SJSA1 (cell line): ENCODE measurements around the gene ZDHHC8. TPM values are rescaled to one million over a fixed set of nuclear protein-coding genes. Genes with fewer than 3 reads are reported as not detected.

Source experiments
- DNase-seq, 2 experiments: peaks; one replicate each; pipeline ENCODE4 v3.0.0-alpha.2; 2015 to 2020; ENCODE audit warnings: low spot score in 2 of 2, low read depth in 1 of 2
- H3K27ac ChIP-seq: fragments of 250-450 bp; sonication (Bioruptor Pico); 2 replicates; pipeline ENCODE4 v1.5.1; 2020; ENCODE audit warnings: mild to moderate bottlenecking, moderate library complexity
- H3K27me3 ChIP-seq: fragments of 250-450 bp; sonication (Bioruptor Pico); replicated peaks from 2 replicates; pipeline ENCODE4 v1.5.1; 2020; ENCODE audit warnings: mild to moderate bottlenecking, moderate library complexity
- H3K36me3 ChIP-seq: fragments of 250-450 bp; sonication (Bioruptor Pico); 2 replicates; pipeline ENCODE4 v1.5.1; 2020; ENCODE audit warnings: mild to moderate bottlenecking
- H3K4me1 ChIP-seq: fragments of 250-450 bp; sonication (Bioruptor Pico); replicated peaks from 2 replicates; pipeline ENCODE4 v1.6.1; 2021; ENCODE audit warnings: mild to moderate bottlenecking
- H3K4me3 ChIP-seq: fragments of 250-450 bp; sonication (Bioruptor Pico); 2 replicates; pipeline ENCODE4 v1.5.1; 2020; ENCODE audit warnings: mild to moderate bottlenecking
- H3K9me3 ChIP-seq: fragments of 250-450 bp; sonication (Bioruptor Pico); replicated peaks from 2 replicates; pipeline ENCODE4 v1.5.1; 2020; ENCODE audit warnings: mild to moderate bottlenecking
- total RNA-seq: library from RNA; depleted of rRNA; stranded (reverse); fragments of >200 nt; shearing (Covaris generic); gene quantifications from 2 replicates; pipeline ENCODE4 v1.2.3, GENCODE V29; 2014

Gene ZDHHC8
- total RNA-seq, 1 experiment from 2014 or later, result 9.0 TPM

DNA sequence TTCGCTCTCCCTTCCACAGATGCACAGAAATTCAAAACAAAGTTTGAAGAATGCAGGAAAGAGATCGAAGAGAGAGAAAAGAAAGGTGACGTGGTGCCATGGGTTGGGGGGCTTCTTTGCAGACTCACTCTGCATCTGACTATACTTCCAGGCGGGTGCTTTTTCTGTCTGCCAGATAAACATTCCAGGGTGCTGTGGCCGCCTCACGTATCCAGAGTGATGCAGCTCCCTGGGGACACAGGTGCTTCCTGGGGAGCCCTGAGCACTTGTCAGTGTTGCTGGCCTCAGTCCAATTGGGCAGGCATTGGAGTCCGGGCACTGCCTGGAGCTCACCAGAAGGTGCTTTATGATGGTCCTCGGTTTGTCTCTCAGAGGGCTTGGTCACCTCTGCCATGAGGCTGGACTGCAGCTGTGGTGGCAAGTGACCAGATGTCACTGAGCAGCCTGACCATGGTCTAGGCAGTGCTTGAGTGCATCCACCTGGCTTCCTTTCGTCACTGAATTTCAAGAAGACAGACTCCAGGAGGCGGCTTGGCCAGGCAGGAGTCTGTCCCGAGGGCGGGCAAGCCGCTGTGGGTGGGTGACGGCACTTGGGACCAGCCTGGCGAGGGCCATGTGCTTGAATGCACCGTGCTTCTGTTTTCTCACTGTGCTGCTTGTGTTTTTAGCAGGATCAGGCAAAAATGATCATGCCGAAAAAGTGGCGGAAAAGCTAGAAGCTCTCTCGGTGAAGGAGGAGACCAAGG, 5.1 kb upstream of the ZDHHC8 start:
- DNase-seq, result no peak
- Histone ChIP-seq H3K27ac (no peak overlapping the region), H3K4me1 (no peaks in the 10 kb centered on the region; the same call in 1 of the 2 replicates), H3K9me3 (no peaks in the 10 kb centered on the region), H3K27me3 (no peaks in the 10 kb centered on the region), H3K36me3 (peaks cover 61% of the 10 kb centered on the region), H3K4me3 (no peak overlapping the region)

- H3K9me3 ChIP-seq, result no peaks in the 10 kb centered on the region
- no peak overlapping the region for H3K27ac ChIP-seq
- no peaks in the 10 kb centered on the region for H3K27me3 ChIP-seq
- peaks cover 56% of the 10 kb centered on the region for H3K36me3 ChIP-seq
- DNase-seq, result no peak
- peaks cover 5% of the 10 kb centered on the region for H3K4me1 ChIP-seq
- H3K4me3 ChIP-seq, result no peak overlapping the region
Observed at GRCh38 chr22:20127318-20127868, 4.2 kb upstream of the ZDHHC8 start.

- H3K4me3 ChIP-seq, result no peak overlapping the region
- peaks cover 55% of the 10 kb centered on the region for H3K36me3 ChIP-seq
- H3K27me3 ChIP-seq, result no peaks in the 10 kb centered on the region
- peaks cover 11% of the 10 kb centered on the region for H3K4me1 ChIP-seq
- H3K27ac ChIP-seq, result no peak overlapping the region
- DNase-seq, result no peak
- no peaks in the 10 kb centered on the region for H3K9me3 ChIP-seq
Observed at GRCh38 chr22:20127869-20128618, 3.6 kb upstream of the ZDHHC8 start.

- Histone ChIP-seq H3K9me3 (no peaks in the 10 kb centered on the region), H3K27me3 (no peaks in the 10 kb centered on the region), H3K36me3 (peaks cover 53% of the 10 kb centered on the region), H3K4me1 (peaks cover 12% of the 10 kb centered on the region), H3K27ac (no peak overlapping the region), H3K4me3 (no peak overlapping the region)
- no peak for DNase-seq
Observed at GRCh38 chr22:20128619-20128901, 3.0 kb upstream of the ZDHHC8 start.

- Histone ChIP-seq H3K9me3 (no peaks in the 10 kb centered on the region), H3K36me3 (peaks cover 47% of the 10 kb centered on the region), H3K4me3 (no peak overlapping the region), H3K4me1 (peaks cover 12% of the 10 kb centered on the region), H3K27me3 (no peaks in the 10 kb centered on the region), H3K27ac (no peak overlapping the region)
- DNase-seq, result no peak
Observed at GRCh38 chr22:20128902-20129746, 2.5 kb upstream of the ZDHHC8 start.

DNA sequence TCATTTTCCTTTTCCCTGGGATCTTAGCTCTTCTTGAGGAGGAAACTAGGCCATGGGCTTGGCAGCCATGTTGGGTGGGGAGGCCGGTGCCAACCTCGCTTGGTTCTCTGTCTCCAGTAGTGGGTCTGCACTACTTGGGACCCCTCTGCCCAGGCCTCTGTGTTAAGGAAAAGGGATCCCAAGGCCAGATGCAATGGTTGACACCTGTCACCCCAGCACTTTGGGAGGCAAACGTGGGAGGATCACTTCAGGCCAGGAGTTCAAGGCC, 1.9 kb upstream of the ZDHHC8 start:
- Histone ChIP-seq H3K4me1 (peaks cover 12% of the 10 kb centered on the region), H3K27me3 (no peaks in the 10 kb centered on the region), H3K9me3 (no peaks in the 10 kb centered on the region), H3K27ac (no peak overlapping the region), H3K4me3 (no peak overlapping the region), H3K36me3 (peaks cover 42% of the 10 kb centered on the region)
- no peak for DNase-seq

DNA sequence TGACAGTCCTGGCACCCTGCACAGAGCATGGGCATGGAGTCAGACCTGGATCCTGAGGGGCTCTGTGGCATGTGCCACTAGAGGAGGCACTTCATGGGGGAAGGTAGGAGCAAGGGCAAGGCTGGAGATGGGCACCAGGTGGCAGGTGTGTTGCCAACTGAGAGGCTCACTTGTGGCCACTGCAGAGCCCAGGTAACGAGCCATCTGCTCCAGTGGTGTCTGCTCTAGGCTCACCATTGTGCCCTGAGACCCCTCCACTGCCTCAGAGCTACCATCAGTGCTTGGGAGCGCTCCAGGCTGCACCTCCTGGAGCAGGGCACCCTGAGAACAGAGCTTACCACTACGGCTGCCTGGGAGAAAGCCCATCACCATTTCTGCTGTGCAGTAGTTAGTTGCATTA, 1.3 kb upstream of the ZDHHC8 start:
- Histone ChIP-seq H3K4me3 (no peak overlapping the region), H3K9me3 (no peaks in the 10 kb centered on the region), H3K36me3 (peaks cover 35% of the 10 kb centered on the region), H3K27me3 (no peaks in the 10 kb centered on the region), H3K4me1 (peaks cover 12% of the 10 kb centered on the region), H3K27ac (no peak overlapping the region)
- no peak for DNase-seq

DNA sequence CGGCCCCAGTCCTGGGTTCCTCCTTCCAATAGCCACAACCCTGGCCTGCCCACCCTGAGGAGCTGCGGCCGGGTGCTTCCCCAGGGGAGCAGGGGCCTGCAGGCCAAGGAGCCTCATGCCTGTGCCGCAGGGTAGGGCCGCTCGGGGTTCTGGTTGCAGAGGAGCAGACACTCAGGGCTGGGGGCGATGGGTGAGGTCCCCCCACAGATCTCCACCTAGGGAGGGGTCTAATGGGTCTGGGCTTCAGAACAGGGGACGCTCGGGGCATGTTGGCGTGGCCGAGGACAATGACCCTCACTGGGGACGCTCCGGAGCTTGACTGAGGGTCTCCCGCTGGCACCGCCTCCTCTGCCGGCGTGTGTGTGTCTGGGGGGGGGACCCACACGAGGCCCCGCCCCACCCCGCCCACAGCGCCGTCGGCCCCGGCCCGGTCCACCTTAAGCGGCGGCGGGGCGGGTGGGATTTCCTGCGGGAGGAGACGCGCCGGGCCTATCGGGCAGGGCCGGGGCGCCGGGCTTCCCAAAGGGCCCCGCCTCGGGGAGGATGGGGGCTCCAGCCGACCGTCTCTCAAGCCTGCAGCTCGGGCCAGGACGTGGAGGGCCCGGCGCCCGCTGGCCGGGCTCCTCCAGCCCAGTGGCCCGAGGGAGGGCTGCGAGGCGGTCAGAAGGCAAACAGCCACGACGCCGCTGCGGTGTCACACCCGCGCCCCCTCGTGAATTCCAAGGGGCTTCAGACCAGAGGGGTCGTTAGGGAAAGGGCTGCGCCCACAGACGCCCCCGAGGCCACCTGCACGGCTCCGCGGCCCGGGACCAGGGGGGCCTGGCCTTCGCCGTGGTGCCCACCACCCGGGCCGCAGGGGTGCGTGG, 640 bp upstream of the ZDHHC8 start:
- Histone ChIP-seq H3K4me3 (peak overlapping the region; percentile 92), H3K27me3 (no peaks in the 10 kb centered on the region), H3K36me3 (peaks cover 29% of the 10 kb centered on the region), H3K4me1 (peaks cover 12% of the 10 kb centered on the region), H3K9me3 (no peaks in the 10 kb centered on the region), H3K27ac (peak overlapping the region; percentile 45)
- DNase-seq, result peak; percentile 64 to 85

DNA sequence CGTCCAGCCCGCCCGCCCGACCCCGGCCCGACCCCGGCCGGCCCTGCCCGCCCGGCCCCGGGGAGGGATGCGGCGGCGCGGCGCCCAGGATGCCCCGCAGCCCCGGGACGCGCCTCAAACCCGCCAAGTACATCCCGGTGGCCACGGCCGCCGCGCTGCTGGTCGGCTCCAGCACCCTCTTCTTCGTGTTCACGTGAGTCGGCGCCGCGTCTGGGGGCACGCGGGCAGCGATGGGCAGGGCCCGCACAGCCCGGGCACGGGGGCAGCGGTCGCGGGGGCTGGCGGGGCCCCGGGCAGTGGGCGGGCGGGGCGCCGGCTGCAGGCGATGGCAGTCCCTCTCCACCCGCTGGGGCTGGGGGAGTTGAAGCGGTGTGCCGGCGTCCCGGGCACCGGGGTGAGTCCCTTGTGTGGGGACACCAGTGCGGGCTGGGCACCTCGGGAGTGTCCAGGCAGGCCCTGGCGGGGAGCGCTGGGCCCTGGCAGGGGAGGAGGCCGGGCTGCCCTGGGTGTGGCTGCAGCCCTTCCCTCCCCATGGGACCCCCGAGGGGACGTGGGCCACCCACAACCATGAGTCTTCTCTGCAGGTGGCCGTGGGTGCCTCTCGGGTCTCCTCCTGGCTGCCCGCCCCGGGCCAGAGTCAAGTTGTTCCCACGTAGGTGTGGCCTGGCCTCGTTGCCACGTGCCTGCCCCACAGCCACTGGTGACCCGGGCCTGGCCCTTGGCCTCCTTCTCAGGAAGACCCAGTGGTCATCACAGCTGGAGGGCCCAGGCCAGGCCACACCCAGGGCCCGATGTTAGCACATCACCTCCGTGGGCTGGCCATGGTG, 468 bp downstream of the ZDHHC8 start:
- Histone ChIP-seq H3K36me3 (peaks cover 19% of the 10 kb centered on the region), H3K4me1 (peaks cover 12% of the 10 kb centered on the region), H3K27ac (no peak overlapping the region), H3K9me3 (no peaks in the 10 kb centered on the region), H3K4me3 (peak overlapping the region; percentile 92), H3K27me3 (no peaks in the 10 kb centered on the region)
- DNase-seq, result no peak

DNA sequence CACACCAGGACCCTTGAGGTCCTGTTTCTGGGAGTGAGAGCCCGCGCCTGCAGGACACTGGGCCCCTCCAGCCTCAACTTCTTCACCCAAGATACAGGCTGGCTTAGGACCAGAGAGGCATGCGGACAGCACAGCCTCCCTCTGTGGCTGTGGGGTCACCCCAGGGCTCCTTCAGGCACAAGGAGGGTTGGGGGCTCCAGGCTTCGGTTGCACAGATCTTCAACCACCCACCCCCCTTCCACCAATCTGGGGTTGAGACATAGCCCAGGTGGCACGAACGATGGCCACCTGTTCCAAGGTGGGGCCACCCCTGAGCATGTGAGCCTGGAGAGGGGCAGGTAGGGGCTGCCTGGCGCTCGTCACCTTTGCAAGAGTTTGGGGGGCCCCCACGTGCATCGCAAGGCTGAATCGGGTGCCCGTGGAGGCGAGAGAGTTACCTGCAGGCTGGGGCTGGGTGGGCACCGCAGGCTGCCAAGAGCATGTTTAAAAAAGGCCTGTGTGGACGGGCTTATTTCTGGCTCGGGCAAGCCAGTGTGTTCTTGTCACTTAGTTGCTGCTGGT, 1.2 kb downstream of the ZDHHC8 start:
- Histone ChIP-seq H3K4me3 (peak overlapping the region; percentile 92), H3K9me3 (no peaks in the 10 kb centered on the region), H3K4me1 (peaks cover 12% of the 10 kb centered on the region), H3K27ac (no peak overlapping the region), H3K36me3 (peaks cover 12% of the 10 kb centered on the region), H3K27me3 (no peaks in the 10 kb centered on the region)
- DNase-seq, result no peak

DNA sequence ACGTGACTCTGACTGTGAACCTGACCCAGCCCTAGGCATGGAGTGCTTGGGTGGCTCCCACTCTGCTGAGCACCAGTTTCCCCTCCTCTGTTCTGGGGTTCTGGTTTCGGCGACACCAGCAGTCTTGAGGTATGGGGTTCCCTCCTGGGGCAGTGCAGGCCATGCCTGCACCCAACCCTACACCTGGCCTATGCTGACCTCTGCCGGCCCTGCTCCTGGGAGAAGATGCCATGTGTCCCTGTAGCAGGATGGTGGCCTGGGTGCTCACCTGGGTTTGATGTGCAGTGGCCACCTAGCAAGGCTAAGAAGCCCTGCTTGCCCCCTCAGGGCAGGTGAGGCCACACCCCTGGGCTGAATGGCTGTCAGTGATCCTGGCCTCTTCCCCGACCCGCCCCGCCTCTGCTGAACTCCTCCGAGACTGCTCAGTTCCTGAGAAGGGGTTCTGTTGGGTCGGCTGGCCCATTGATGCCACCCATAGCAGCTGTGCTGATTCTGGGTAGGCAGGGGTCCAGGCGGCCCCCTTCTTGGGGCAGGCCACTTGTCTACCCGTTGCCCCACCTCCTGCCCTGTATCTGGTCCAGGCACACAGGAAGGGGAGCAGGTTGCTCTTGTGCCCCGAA, 2.4 kb downstream of the ZDHHC8 start:
- Histone ChIP-seq H3K9me3 (no peaks in the 10 kb centered on the region), H3K27ac (no peak overlapping the region), H3K27me3 (no peaks in the 10 kb centered on the region), H3K36me3 (peaks cover 7% of the 10 kb centered on the region), H3K4me3 (no peak overlapping the region), H3K4me1 (peaks cover 12% of the 10 kb centered on the region)
- no peak for DNase-seq

GRCh38 chr22:20135265-20135664, 3.7 kb downstream of the ZDHHC8 start:
- H3K27ac ChIP-seq, result no peak overlapping the region

More at GRCh38 chr22:20135265-20135664, 3.7 kb downstream of the ZDHHC8 start:
- Histone ChIP-seq H3K4me3 (no peak overlapping the region), H3K4me1 (peaks cover 12% of the 10 kb centered on the region), H3K9me3 (no peaks in the 10 kb centered on the region), H3K27me3 (no peaks in the 10 kb centered on the region), H3K36me3 (peaks cover 15% of the 10 kb centered on the region)
- DNase-seq, result no peak
